Activated T-cell treated with anti-CD3 and anti-CD28 coated beads for 1 hour (primary cell): ENCODE measurements around the gene DQX1.
"Not testable (repeated sequence)": the region's sequence is repeated elsewhere in the genome, so short reads cannot be mapped to it uniquely, and the experiment has no call there.

Experiments used
- DNase-seq: peaks from one replicate; pipeline ENCODE4 v3.0.0-alpha.2; 2020; ENCODE audit warnings: low read depth

DQX1 gene

DNA sequence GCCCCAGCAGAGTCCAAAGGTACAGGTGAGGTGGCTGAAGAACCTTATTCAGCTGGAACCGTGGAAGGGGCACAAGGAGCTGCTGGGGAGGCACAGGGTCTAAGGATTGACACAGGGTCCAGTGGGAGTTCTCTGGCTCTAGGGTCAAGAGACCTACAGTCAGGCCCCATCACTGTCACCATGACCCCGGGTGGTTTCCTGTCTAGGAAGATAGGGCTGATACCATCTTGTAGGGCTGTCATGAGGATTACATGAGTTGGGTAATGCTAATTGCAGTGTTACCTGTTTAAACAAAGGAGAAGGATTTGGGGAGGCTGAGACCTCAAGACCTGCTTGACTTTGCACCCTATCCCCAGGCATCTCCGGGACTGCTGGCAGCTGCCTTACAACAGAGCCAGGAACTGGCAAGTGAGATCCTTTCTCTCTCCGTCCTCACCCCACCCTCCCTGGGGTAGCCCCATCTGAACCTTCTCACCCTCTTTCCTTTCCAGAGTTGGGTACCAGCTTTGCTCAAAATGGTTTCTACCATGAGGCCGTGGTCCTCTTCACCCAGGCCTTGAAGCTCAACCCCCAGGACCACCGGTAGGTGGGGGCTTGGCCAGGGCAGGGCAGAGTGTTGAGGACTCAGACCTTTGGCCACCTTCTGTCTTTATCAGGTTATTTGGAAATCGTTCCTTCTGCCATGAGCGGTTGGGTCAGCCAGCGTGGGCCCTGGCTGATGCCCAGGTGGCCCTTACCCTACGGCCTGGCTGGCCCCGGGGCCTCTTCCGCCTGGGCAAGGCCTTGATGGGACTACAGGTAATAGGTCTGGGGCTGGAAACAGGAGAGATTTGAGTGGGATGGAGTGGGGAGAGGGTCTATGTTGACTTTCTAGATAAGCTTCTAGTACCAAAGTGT is 34.1 kb downstream of the DQX1 start:
- DNase-seq: no peak

DNA sequence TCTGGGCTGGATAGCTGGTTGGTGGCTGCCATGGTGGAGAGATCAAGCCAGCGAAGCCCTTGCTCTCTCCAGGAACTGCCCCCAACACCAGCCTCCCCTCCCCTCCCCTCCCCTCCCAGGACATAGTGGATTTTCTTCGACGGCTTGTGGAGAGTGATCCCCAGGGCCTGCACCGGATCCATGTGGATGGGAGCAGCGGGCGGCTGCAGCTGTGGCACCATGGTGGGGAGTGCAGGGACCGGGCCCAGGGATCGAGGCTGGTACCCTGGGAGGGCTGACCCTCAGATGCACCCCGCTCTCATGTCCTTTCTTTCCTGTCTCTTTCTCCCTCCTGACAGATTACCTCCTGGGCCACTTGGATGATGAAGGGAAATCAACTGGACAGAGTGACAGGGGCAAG is 36.1 kb downstream of the DQX1 start:
- no peak for DNase-seq

DNA sequence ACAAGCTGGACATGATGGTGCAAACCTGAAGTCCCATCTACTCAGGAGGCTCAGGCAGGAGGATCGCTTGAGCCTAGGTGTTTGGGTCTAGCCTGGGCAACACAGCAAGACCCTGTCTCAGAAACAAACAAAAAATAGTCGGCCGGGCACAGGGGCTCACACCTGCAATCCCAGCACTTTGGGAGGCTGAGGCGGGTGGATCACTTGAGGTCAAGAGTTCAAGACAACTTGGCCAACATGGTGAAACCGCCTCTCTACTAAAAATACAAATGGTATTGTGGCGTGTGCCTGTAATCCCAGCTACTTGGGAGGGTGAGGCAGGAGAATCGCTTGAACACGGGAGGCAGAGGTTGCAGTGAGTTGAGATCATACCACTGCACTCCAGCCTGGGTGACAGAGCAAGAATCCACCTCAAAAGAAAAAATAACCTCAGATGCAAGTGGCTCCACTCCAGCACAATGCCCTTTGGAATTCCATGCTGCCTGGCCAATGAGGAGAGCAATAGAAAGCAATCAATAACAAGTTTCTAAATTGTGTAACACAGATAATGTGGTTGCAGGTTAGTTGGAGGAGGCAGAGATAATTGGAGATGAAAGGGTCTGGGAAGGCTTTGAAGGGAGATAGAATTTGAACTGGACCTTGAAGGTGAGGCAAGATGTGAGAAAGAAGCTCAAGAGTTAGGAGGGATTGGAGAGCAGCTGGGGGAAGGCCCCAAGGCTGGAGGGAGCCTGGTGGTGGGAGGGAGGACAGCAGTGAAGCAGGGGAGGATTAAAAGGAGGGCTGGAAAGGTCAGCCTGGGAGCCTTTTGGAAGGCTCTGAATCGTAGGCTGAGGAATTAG is 37.2 kb downstream of the DQX1 start:
- no peak for DNase-seq

DNA sequence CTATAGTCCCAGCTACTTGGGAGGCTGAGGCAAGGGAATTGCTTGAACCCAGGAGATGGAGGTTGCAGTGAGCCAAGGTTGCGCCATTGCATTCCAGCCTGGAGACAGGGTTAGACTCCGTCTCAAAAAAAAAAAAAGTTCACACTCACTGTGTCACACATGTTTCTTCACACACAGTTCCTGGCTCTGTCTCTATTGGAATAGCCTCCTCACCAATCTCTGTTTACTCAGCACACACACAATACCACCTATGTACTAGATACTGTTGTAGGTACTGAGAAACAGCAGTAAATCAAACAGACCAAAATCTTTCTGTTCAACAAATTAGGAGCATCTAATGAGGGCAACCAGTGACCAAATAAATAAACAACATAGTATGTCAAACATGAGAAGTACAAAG is 39.9 kb downstream of the DQX1 start:
- no peak for DNase-seq

DNA sequence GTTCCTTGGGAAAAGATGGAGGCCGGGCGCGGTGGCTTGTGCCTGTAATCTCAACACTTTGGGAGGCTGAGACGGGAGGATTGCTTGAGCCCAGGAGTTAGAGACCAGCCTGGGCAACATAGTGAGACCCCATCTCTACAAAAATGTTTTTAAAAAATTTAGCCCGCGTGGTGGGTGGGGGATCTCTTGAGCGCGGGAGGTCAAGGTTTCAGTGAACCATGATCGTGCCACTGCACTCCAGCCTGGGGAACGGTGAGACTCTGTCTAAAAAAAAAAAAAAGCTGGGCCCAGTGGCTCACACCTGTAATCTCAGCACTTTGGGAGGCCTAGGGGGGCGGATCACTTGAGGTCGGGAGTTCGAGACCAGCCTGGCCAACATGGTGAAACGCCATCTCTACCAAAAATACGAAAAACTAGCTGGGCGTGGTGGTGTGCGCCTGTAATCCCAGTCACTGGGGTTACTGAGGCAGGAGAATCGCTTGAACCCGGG is 42.3 kb downstream of the DQX1 start:
- not testable (repeated sequence) for DNase-seq

DNA sequence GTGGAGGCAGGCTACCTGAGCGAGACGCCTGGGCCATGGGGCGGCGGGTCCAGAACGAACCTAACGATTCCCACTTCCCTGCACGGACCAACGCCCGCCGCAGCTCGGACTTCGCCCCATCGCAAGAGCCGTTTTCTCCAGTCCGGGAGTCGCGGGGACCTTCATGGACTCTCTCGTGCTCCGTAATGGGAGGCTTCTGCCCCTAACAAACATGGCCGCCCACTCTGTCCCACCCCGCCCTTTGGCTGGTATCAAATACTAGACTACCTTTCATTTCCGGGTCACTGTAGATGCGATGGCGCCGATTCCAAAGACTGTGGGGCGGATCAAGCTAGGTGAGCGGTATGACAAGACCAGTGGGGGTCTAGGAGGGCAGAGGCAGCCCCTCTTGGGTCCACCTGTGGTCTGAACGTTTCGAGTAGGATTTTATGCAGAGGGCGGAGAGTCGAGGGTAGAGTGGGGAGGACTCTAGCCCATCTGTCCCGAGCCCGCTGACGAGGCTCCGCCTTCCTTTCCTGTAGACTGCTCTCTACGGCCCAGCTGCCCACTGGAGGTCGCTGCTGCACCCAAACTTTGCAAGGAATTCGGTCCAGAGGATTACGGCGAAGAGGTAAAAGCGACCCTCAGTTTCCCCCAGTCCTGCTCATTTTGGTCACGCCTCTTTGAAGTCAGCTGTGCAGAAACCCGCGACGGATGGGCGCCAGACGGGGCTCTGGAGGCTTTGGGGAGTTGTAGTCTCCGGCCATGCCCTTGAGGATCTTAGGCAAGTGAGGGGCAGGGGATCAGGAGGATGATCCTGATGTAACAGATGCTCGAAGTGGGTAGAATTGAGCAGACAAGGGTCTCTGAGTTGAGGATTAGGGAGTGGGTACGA is 43.0 kb downstream of the DQX1 start, which contains the start of the genes CCDC142 and TTC31:
CCDC142 (minus strand) TSS at position 198 of the 874 bp plus-strand sequence; CDS start at position 37, 161 bp downstream.
TTC31 (plus strand) TSS at position 281 of the 874 bp plus-strand sequence; CDS start at position 296, 15 bp downstream.
- peak; percentile 86 for DNase-seq

DNA sequence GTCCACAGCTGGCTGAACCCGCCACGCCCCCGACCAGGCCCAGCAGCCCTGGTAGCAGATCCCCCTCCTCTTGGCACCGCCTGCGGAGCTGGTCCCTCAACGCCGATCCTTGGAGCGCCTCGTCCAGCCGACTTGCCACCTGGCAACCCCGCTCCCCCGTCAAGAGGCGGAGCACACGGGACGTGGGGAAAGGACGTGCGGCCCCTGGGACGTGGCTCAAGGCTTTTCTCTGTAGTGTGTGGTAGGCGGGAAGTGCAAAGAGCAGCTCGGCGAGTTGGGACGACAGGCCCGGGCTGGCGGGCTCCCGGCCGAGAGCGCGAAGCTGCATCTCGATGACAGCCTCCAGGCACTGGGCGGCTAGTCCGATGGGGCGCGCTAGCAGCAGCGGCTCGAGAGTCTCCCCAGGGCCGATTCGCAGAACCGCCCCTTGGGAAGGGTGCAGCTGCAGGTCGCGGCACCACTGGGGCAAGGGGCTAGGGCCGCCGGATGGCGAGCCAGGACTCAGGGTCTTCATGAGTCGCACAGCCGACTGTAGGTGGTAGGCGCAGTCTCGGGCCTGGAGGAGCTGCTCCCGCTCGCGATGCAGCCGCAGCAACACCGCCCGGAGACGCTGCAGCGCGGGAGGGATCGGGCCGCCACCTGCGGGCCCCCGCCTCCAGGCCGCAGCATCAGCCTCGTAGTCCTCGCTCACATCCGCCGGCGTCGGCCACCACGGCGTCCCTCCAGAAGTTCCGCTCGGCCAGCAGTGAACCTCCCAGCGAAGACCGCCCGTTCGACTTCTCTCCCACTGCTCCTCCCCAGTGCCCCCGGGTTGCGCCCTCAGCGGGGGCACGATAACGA is 43.9 kb downstream of the DQX1 start:
- DNase-seq: no peak

DNA sequence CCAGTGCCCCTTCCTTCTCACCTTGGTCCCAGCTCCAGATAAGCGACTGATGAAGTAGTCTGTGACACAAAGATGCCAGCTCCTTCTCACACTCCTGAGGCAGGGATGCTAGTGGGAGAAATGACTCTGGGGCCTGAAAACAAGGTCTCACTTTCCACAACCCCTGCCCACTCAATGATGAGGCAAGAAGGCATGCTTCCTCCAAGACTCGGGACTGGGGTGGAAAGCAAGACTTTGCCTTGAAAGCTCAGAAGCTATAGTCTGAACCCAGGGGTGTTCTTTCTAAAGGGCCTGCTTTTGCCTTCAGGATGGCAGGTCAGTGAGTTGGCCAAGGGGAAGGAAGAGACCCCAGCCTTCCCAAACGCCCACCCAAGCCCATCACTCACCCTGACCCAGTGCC is 44.6 kb downstream of the DQX1 start:
- DNase-seq: no peak

DNA sequence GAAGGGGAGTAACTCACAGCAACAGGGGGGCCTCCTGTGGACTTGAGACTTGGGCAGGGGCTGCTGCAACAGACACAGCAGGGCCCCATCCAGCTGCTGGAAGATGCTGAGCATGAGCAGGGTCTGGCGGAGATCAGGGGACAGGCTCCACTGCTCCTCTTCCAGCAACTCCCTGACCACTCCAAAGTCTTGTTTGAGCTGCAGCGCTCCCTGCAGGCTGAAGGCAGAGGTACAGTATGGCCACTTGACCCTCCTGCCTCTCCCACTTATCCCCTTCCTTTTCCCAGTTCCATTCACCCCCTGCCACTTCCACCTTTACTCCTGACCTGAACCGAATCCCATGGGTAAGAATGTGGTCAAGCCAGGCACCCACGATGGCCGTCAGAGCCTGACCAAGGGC is 51.1 kb downstream of the DQX1 start:
- DNase-seq: no peak

DNA sequence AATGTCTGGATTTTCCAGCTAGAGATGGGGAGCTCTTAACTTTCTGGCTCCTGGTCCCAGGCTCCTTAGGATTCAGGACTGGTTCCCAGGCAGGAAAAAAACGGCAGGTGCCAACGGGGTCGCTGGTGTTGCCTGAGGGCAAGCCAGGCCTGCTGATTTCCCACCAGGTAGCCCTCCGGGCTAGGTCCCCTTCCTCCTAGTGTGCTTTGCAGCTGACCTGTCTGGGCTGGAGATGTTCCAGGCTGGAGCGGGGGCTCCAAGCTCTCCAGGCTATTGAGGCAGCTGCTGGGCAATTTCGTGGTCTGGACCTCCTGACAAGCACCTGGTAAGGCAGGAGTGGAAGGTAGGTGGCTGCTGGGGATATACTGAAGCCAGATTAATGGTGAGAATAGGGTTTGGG is 51.5 kb downstream of the DQX1 start:
- no peak for DNase-seq

DNA sequence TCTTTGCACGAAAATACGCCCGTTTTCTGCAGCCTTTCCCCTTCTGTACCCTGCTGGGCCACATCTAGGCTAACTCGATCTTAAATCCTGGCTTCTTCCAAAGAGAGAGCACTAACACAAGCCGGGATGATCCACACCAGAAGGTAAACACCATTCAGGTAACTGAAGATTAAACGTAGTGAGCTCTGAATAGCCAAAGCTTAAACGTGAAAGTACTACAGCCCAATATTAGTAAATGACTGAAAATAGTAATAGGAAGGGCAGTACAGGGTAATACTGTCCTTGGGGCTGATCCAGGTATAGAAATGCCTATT is 53.1 kb downstream of the DQX1 start:
- DNase-seq: no peak

DNA sequence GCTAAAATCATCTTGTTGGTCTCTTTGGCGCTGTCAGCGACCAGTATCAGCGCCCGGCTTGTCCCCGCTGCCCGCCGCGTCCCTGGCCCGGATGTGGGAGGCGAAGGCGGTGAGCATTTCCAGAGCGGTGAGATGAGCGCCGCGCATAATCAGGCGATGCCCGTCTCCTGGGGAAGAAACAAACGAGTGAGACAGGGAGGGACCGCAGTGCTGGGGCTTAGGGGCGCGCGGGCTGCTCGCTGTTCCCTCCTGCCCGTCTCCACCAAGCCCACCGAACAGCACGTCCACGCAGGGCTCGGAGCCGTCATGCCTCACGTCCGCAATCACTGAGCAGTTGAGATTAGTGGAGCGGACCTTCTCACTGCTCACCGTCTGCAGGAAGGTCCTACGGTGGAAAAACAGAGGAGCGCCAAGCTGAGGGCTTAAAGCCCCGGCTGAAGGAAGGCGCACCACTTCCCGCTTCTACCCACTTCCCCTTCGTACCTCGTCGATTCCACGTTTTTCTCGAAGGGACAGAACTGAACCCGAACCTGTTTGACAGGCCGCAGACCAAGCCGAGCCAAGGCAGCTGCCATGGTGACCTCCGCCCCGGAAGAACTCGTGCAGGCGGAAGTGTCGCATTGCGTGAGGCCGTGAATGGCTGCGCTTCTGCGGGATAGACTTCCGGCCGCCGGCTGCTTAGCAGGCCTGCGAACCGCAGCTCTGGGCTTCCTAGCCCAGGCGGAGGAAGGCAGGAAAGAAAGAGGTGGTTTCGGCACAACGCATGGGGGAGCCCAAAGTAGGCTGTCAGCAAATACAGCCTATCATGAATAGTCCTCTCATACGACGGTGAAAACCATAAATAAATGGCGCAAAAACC is 53.7 kb downstream of the DQX1 start, which contains the start of gene MRPL53:
MRPL53 (minus strand) TSS at position 595 of the 859 bp plus-strand sequence; CDS start at position 575, 20 bp downstream.
- peak; percentile 99 for DNase-seq

DNA sequence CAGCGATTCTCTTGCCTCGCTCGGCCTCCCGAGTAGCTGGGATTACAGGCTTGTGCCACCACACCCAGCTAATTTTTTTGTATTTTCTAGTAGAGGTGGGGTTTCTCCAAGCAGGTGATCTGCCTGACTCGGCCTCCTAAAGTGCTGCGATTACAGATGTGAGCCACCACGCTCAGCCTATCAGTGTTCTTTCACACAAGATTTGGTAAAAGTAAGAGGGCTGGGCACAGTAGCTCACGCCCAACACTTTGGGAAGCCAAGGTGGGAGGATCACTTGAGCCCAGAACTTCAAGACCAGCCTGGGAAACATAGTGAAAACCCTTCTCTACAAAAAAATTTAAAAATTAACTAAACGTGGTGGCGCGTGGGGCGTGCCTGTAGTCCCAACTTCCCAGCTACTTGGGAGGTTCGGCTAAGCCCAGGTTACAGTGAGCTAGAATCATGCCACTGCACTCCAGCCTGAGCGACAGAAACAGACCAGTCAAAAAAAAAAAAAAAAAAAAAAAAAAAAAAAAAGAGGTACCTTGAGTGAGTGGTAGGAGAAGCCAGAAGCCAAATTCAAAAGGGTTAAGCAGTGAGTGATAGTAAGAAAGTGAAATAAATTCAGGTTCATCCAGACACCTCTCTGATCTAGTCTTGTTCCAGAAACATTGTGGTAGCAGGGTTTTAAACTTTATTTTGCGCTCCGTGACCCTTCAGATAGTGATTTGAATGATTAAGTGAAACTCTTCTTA is 54.5 kb downstream of the DQX1 start:
- no peak for DNase-seq

DNA sequence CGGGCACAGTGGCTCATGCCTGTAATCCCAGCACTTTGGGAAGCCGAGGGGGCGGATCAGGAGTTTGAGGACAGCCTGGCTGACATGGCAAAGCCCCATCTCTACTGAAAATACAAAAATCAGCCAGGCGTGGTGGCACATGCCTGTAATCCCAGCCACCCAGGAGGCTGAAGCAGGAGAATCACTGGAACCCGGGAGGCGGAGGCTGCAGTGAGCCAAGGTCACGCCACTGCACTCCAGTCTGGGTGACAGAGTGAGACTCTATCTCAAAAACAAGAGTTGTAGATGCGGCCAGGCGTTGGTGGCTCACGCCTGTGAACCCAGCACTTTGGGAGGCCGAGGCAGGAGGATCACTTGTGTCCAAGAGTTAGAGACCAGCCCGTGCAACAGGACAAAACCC is 55.3 kb downstream of the DQX1 start:
- DNase-seq: not testable (repeated sequence)
